Lower leg skin (tissue), 3 donors: Measurements from ENCODE around the gene GOLGA6C.
"Not testable (repeated sequence)": the region's sequence is repeated elsewhere in the genome, so short reads cannot be mapped to it uniquely, and the experiment has no call there.

Source experiments
- POLR2A ChIP-seq, 2 donors: fragments of 450-650 bp; IDR thresholded peaks; one replicate each; pipeline ENCODE4 v1.6.1; 2016 to 2017; ENCODE audit warnings: antibody characterized with exemption in 2 of 2, mild to moderate bottlenecking in 1 of 2, moderate library complexity in 1 of 2
- TF ChIP-seq, protein P1 (sequence below), 3 donors: fragments of 450-650 bp; IDR thresholded peaks; one replicate each; pipeline ENCODE4 v1.5.1; 2016; ENCODE audit warnings: antibody characterized with exemption in 3 of 3, mild to moderate bottlenecking in 3 of 3, moderate library complexity in 2 of 3

- TF ChIP-seq, protein P1, sequence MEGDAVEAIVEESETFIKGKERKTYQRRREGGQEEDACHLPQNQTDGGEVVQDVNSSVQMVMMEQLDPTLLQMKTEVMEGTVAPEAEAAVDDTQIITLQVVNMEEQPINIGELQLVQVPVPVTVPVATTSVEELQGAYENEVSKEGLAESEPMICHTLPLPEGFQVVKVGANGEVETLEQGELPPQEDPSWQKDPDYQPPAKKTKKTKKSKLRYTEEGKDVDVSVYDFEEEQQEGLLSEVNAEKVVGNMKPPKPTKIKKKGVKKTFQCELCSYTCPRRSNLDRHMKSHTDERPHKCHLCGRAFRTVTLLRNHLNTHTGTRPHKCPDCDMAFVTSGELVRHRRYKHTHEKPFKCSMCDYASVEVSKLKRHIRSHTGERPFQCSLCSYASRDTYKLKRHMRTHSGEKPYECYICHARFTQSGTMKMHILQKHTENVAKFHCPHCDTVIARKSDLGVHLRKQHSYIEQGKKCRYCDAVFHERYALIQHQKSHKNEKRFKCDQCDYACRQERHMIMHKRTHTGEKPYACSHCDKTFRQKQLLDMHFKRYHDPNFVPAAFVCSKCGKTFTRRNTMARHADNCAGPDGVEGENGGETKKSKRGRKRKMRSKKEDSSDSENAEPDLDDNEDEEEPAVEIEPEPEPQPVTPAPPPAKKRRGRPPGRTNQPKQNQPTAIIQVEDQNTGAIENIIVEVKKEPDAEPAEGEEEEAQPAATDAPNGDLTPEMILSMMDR (IDR thresholded peaks at IDR 0.05), result not testable (repeated sequence)
- TF ChIP-seq POLR2A (IDR thresholded peaks at IDR 0.05), result not testable (repeated sequence)
Observed at GRCh38 chr15:75248991-75249390, 9.1 kb upstream of the GOLGA6C start.
